Epithelial cell of proximal tubule (primary cell): Measurements from ENCODE around the gene P2RX4. TPM values are rescaled to one million over a fixed set of nuclear protein-coding genes. Genes with fewer than 3 reads are reported as not detected.

Experiments
- DNase-seq: peaks from one replicate; pipeline ENCODE4 v3.0.0-alpha.2; 2011; ENCODE audit warnings: low read depth
- H3K4me3 ChIP-seq: 2 replicates; pipeline ENCODE4 v1.5.1; 2011; ENCODE audit warnings: low read depth, mild to moderate bottlenecking, low read length
- total RNA-seq: library from RNA; depleted of rRNA; stranded (reverse); fragments of >200 nt; gene quantifications from 2 replicates; pipeline ENCODE4 v1.2.3, GENCODE V29; 2015
- TF ChIP-seq, protein P1 (sequence below): conservative IDR thresholded peaks from 2 replicates; pipeline ENCODE4 v1.5.1; 2012; ENCODE audit warnings: low read depth, mild to moderate bottlenecking, low read length

Gene P2RX4
- total RNA-seq, 1 donor from 2014 or later: 62.6 TPM

- H3K4me3 ChIP-seq: no peak overlapping the region
- no peak for DNase-seq
- TF ChIP-seq, protein P1, sequence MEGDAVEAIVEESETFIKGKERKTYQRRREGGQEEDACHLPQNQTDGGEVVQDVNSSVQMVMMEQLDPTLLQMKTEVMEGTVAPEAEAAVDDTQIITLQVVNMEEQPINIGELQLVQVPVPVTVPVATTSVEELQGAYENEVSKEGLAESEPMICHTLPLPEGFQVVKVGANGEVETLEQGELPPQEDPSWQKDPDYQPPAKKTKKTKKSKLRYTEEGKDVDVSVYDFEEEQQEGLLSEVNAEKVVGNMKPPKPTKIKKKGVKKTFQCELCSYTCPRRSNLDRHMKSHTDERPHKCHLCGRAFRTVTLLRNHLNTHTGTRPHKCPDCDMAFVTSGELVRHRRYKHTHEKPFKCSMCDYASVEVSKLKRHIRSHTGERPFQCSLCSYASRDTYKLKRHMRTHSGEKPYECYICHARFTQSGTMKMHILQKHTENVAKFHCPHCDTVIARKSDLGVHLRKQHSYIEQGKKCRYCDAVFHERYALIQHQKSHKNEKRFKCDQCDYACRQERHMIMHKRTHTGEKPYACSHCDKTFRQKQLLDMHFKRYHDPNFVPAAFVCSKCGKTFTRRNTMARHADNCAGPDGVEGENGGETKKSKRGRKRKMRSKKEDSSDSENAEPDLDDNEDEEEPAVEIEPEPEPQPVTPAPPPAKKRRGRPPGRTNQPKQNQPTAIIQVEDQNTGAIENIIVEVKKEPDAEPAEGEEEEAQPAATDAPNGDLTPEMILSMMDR: no peak
These were observed 53.4 kb downstream of the P2RX4 start for GRCh38 chr12:121263206-121263935.

DNA sequence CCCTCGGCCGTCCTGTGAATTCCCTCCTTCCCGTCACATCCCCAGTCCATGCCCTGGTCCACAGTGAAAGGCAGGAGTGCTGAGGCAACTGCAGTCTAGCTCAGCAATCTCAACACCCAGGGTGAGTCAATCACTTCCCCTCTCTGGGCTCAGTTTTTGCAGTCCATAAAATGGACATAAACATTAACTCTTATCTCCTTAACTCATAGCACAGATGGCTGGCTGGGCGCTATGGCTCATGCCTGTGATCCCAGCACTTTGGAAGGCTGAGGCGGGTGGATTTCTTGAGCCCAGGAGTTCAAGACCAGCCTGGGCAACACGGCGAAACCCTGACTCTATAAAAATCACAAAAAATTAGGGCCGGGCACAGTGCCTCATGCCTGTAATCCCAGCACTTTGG, 54.2 kb downstream of the P2RX4 start:
- no peak for DNase-seq
- TF ChIP-seq, protein P1: no peak
- no peak overlapping the region for H3K4me3 ChIP-seq

DNA sequence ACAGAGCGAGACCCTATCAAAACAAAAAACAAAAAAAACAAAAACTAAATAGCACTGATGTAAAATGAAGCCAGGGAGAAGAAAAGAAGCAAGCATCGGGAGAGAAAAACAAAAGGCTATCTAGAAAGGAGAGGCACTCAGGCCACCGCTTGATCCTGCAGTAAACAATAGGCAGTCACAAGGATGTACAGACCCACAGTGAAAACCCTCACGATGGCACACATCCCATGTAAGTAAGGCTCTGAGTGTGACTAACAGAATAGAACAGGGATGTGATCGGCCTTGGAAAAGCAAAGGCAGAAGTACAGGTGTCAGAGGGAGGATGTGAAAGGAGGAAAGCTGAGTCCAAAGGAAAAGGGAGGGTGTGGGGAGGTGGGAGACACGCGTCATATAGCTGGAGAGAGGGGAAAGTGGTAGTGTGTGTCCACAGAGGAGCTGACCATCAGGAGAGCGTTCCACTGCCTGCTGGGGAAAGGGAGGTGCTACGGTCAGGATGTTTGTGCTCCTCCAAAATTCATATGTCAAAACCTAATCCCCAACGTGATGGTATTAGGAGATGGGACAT, 55.1 kb downstream of the P2RX4 start:
- no peak for DNase-seq
- TF ChIP-seq, protein P1: no peak
- H3K4me3 ChIP-seq: no peak overlapping the region

DNA sequence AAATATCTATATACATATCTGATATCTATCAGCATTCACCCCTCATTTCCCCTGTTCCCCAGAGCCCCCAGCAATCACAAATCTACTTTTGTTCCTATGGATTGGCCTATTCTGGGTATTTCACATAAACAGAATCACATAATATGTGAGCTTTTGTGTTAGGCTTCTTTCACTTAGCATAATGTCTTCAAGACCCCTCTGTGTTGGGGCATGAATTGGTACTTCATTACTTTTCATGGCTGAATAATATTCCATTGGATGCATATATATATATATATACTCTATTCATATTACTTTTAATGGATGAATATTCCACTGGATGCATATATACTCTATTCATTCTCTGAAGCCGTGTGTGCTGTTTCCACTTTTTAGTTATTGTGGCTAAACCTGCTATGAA, 57.9 kb downstream of the P2RX4 start:
- no peak overlapping the region for H3K4me3 ChIP-seq
- DNase-seq: no peak
- TF ChIP-seq, protein P1: no peak

- TF ChIP-seq, protein P1: no peak
- DNase-seq: no peak
- no peak overlapping the region for H3K4me3 ChIP-seq
These were observed 63.5 kb downstream of the P2RX4 start for GRCh38 chr12:121273364-121273896.

GRCh38 chr12:121274036-121274763, 64.3 kb downstream of the P2RX4 start:
- no peak for DNase-seq
- TF ChIP-seq, protein P1: no peak
- no peak overlapping the region for H3K4me3 ChIP-seq
